WERI-Rb-1 (cell line): ENCODE measurements around the gene NANOS2.

Experiments used
- DNase-seq: peaks from one replicate; pipeline ENCODE4 v3.0.0-alpha.2; 2020
- H3K27ac ChIP-seq: fragments of 250-450 bp; sonication (Bioruptor Pico); 2 replicates; pipeline ENCODE4 v1.5.1; 2020; ENCODE audit warnings: mild to moderate bottlenecking, moderate library complexity
- H3K27me3 ChIP-seq: fragments of 250-450 bp; sonication (Bioruptor Pico); 2 replicates; pipeline ENCODE4 v1.5.1; 2021; ENCODE audit warnings: mild to moderate bottlenecking, low read depth, moderate library complexity; ENCODE audit not compliant: insufficient read depth, severe bottlenecking
- H3K36me3 ChIP-seq: fragments of 250-450 bp; sonication (Bioruptor Pico); 2 replicates; pipeline ENCODE4 v1.5.1; 2020; ENCODE audit warnings: mild to moderate bottlenecking, moderate library complexity
- H3K4me3 ChIP-seq: 2 replicates; pipeline ENCODE4 v1.5.1; 2011; ENCODE audit warnings: low read depth, mild to moderate bottlenecking, control low read depth, low read length
- H3K9me3 ChIP-seq: fragments of 250-450 bp; sonication (Bioruptor Pico); 2 replicates; pipeline ENCODE4 v1.5.1; 2021; ENCODE audit warnings: mild to moderate bottlenecking, moderate library complexity; ENCODE audit not compliant: severe bottlenecking
- TF ChIP-seq, protein P1 (sequence below): IDR thresholded peaks from 2 replicates; pipeline ENCODE4 v1.5.1; 2011; ENCODE audit warnings: low read depth, mild to moderate bottlenecking, control low read depth, inconsistent platforms, low read length

NANOS2 gene

DNA sequence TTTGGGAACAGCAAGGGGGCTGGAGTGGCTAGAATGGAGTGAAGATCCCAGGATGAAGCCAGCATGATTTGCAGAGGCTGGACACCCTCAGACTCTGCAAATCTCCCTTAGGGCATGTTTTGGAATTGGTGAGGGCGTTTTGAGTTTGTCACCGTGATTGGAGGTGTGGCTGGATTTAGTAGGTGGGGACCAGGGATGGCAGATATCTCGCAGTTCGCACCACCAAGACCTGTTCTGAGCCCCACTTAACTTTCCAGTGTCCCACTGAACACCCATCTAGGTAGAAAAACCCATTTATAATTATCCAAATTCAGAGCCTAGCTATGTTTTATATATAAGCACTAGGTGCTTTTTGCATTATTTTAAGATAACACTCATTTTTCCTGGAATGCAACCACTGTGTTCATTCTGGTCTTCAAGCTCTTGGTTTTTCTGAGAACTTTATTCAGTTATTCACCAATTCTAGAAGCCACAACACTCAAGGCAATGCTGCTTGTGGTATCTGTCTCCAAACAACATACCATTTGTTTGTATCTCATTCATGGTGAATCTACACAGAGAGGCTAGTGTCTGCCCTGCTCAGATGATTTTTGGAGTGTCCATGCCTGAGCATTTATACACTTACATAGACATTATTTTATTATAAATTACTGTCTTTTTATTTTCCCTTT lies 3.0 kb upstream of the NANOS2 start:
- TF ChIP-seq, protein P1, sequence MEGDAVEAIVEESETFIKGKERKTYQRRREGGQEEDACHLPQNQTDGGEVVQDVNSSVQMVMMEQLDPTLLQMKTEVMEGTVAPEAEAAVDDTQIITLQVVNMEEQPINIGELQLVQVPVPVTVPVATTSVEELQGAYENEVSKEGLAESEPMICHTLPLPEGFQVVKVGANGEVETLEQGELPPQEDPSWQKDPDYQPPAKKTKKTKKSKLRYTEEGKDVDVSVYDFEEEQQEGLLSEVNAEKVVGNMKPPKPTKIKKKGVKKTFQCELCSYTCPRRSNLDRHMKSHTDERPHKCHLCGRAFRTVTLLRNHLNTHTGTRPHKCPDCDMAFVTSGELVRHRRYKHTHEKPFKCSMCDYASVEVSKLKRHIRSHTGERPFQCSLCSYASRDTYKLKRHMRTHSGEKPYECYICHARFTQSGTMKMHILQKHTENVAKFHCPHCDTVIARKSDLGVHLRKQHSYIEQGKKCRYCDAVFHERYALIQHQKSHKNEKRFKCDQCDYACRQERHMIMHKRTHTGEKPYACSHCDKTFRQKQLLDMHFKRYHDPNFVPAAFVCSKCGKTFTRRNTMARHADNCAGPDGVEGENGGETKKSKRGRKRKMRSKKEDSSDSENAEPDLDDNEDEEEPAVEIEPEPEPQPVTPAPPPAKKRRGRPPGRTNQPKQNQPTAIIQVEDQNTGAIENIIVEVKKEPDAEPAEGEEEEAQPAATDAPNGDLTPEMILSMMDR: no peak
- Histone ChIP-seq H3K9me3 (no peaks in the 10 kb centered on the region), H3K36me3 (no peaks in the 10 kb centered on the region), H3K27ac (no peak overlapping the region), H3K27me3 (no peaks in the 10 kb centered on the region), H3K4me3 (no peak overlapping the region)
- no peak for DNase-seq

DNA sequence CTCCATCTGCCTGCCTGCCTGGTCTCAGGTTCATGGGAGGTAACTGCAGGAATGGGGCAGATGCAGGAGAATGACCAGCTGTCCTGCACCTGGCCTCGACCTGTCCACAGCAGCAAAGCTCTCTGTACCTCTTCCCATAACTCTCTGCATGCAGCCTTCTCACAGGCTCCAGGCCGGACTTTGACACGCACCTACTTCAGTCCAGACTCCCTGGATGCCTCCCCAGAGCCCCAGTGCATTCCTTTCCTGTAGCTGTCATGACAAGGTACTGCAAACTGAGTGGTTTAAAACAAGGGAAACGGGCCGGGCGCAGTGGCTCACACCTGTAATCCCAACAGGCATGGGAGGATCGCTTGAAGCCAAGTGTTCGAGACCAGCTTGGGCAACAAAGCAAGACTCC lies 3.3 kb downstream of the NANOS2 start:
- Histone ChIP-seq H3K27ac (no peak overlapping the region), H3K36me3 (no peaks in the 10 kb centered on the region), H3K27me3 (no peaks in the 10 kb centered on the region), H3K9me3 (no peaks in the 10 kb centered on the region), H3K4me3 (no peak overlapping the region)
- DNase-seq: no peak
- TF ChIP-seq, protein P1: no peak

DNA sequence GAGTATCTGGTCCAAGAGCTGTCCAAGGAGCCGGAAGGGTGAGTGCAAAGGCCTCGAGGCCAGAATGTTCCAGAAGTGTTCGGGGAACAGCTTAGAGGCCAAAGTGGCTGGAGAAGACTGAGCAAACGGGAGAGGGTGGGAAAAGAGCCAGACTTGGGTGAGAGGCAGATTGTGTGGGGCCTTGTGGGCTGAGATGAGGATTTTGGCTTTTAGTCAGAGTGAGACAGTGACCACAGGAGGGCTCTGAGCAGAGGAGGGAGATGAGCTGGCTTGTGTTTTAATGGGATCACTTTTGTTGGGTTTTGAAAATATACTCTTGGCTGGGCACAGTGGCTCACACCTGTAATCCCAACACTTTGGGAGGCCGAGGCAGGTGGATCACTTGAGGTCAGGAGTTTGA lies 5.6 kb downstream of the NANOS2 start:
- no peak for DNase-seq
- H3K36me3 ChIP-seq: no peaks in the 10 kb centered on the region
- H3K27me3 ChIP-seq: no peaks in the 10 kb centered on the region
- no peaks in the 10 kb centered on the region for H3K9me3 ChIP-seq
- TF ChIP-seq, protein P1: no peak
- H3K4me3 ChIP-seq: no peak overlapping the region
- no peak overlapping the region for H3K27ac ChIP-seq

DNA sequence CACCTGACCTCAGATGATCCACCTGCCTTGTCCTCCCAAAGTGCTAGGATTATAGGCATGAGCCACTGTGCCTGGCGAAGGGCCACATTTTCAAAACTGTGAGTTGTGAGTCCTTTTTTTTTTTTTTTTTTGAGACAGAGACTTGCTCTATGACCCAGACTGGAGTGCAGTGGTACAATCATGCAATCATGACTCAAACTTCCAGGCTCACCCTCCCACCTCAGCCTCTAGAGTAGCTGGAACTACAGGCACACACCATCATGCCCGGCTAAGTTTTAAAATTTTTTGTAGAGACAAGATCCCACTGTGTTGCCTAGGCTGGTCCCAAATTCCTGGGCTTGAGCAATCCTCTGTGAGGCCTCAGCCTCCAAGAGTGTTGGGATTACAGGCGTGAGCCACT lies 8.4 kb downstream of the NANOS2 start:
- TF ChIP-seq, protein P1: no peak
- peaks cover under 1% of the 10 kb centered on the region; the same call in 1 of the 2 replicates for H3K36me3 ChIP-seq
- no peaks in the 10 kb centered on the region for H3K9me3 ChIP-seq
- H3K27ac ChIP-seq: no peak overlapping the region
- DNase-seq: no peak
- H3K4me3 ChIP-seq: no peak overlapping the region
- H3K27me3 ChIP-seq: no peaks in the 10 kb centered on the region

DNA sequence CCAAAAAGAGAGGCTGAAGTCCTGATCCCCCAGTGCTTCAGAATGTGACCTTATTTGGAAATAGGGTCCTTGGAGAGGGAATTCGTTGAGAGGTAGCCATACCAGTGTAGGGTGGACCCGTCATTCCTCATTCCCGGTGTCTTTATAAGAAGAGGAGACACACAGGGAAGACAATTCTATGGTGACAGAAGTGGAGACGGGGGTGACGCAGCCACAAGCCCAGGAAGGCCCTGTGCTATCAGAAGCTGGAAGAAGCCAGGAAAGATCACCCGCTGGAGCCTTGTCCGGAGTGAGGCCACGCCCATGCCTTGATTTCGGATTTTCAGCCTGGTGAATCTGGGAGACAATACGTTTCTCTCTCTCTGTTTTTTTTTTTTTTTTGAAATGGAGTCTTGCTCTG lies 9.6 kb downstream of the NANOS2 start:
- Histone ChIP-seq H3K27me3 (no peaks in the 10 kb centered on the region), H3K4me3 (no peak overlapping the region), H3K9me3 (no peaks in the 10 kb centered on the region), H3K27ac (no peak overlapping the region), H3K36me3 (peaks cover 10% of the 10 kb centered on the region)
- TF ChIP-seq, protein P1: no peak
- no peak for DNase-seq
